H9 (cell line): ENCODE measurements around the gene SALL3. TPM values are rescaled to one million over a fixed set of nuclear protein-coding genes. Genes with fewer than 3 reads are reported as not detected.

Source experiments
- DNase-seq: peaks from one replicate; pipeline ENCODE4 v3.0.0-alpha.2; 2017
- H2AFZ ChIP-seq: one replicate; pipeline ENCODE4 v1.6.1; 2013; ENCODE audit warnings: mild to moderate bottlenecking, low read length, control low read depth, moderate library complexity
- H2AK5ac ChIP-seq: 2 replicates; pipeline ENCODE4 v1.6.1; 2013; ENCODE audit warnings: low read length, control low read depth, mixed read lengths; ENCODE audit not compliant: insufficient read length
- H2BK120ac ChIP-seq: one replicate; pipeline ENCODE4 v1.6.1; 2013; ENCODE audit warnings: low read depth, mild to moderate bottlenecking, low read length, control low read depth, inconsistent platforms; ENCODE audit not compliant: poor library complexity, severe bottlenecking
- H2BK12ac ChIP-seq: 2 replicates; pipeline ENCODE4 v1.6.1; 2013; ENCODE audit warnings: low read length, control low read depth, mixed read lengths, low read depth; ENCODE audit not compliant: insufficient read length
- H2BK15ac ChIP-seq: 2 replicates; pipeline ENCODE4 v1.6.1; 2013; ENCODE audit warnings: low read depth, low read length, control low read depth
- H2BK20ac ChIP-seq: one replicate; pipeline ENCODE4 v1.6.1; 2013; ENCODE audit warnings: low read depth, mild to moderate bottlenecking, low read length, control low read depth, inconsistent platforms; ENCODE audit not compliant: poor library complexity, severe bottlenecking
- H2BK5ac ChIP-seq: 2 replicates; pipeline ENCODE4 v1.6.1; 2013; ENCODE audit warnings: low read length, control low read depth, mixed read lengths; ENCODE audit not compliant: insufficient read length
- H3K14ac ChIP-seq: 2 replicates; pipeline ENCODE4 v1.6.1; 2013; ENCODE audit warnings: low read length, control low read depth; ENCODE audit not compliant: insufficient read depth
- H3K18ac ChIP-seq: 2 replicates; pipeline ENCODE4 v1.6.1; 2013; ENCODE audit warnings: low read depth, mild to moderate bottlenecking, mixed read lengths, low read length, control low read depth; ENCODE audit not compliant: insufficient read length
- H3K23ac ChIP-seq: 2 replicates; pipeline ENCODE4 v1.6.1; 2013; ENCODE audit warnings: low read length, control low read depth, mixed read lengths, low read depth; ENCODE audit not compliant: insufficient read length
- H3K23me2 ChIP-seq: 2 replicates; pipeline ENCODE4 v1.6.1; 2013; ENCODE audit warnings: low read depth, mild to moderate bottlenecking, mixed read lengths, low read length, control low read depth; ENCODE audit not compliant: insufficient read length, poor library complexity, severe bottlenecking
- H3K27ac ChIP-seq: 2 replicates; pipeline ENCODE4 v1.5.1; 2013; ENCODE audit warnings: low read length, control low read depth, mixed read lengths, low read depth; ENCODE audit not compliant: insufficient read length
- H3K27me3 ChIP-seq: 2 replicates; pipeline ENCODE4 v1.6.1; 2013; ENCODE audit warnings: low read length, control low read depth, inconsistent platforms; ENCODE audit not compliant: insufficient read depth
- H3K4ac ChIP-seq: 2 replicates; pipeline ENCODE4 v1.6.1; 2013; ENCODE audit warnings: low read depth, mild to moderate bottlenecking, control low read depth, inconsistent platforms, low read length, moderate library complexity
- H3K4me1 ChIP-seq: 2 replicates; pipeline ENCODE4 v1.6.1; 2013; ENCODE audit warnings: low read length, control low read depth, inconsistent platforms; ENCODE audit not compliant: insufficient read depth
- H3K4me2 ChIP-seq: 2 replicates; pipeline ENCODE4 v1.6.1; 2013; ENCODE audit warnings: low read length, control low read depth, mixed read lengths; ENCODE audit not compliant: insufficient read length, insufficient read depth
- H3K56ac ChIP-seq: 2 replicates; pipeline ENCODE4 v1.6.1; 2013; ENCODE audit warnings: low read depth, mild to moderate bottlenecking, mixed read lengths, low read length, control low read depth; ENCODE audit not compliant: insufficient read length
- H3K79me1 ChIP-seq: 2 replicates; pipeline ENCODE4 v1.6.1; 2013; ENCODE audit warnings: low read depth, mild to moderate bottlenecking, moderate library complexity, low read length, control low read depth, inconsistent platforms; ENCODE audit not compliant: insufficient read depth, poor library complexity, severe bottlenecking
- H3K79me2 ChIP-seq: 2 replicates; pipeline ENCODE4 v1.6.1; 2013; ENCODE audit warnings: low read length, control low read depth, inconsistent platforms; ENCODE audit not compliant: insufficient read depth
- H3K9ac ChIP-seq: 2 replicates; pipeline ENCODE4 v1.6.1; 2013; ENCODE audit warnings: low read length, control low read depth, mixed read lengths; ENCODE audit not compliant: insufficient read length; ENCODE audit errors: extremely low read depth
- H3K9me3 ChIP-seq: one replicate; pipeline ENCODE4 v1.6.1; 2013; ENCODE audit warnings: low read depth, low read length, inconsistent platforms; ENCODE audit not compliant: control insufficient read depth
- H3T11ph ChIP-seq: one replicate; pipeline ENCODE4 v1.6.1; 2013; ENCODE audit warnings: mild to moderate bottlenecking, low read length, control low read depth, inconsistent platforms
- H4K20me1 ChIP-seq: one replicate; pipeline ENCODE4 v1.6.1; 2013; ENCODE audit not compliant: control insufficient read depth, insufficient read length, insufficient read depth
- H4K5ac ChIP-seq: 2 replicates; pipeline ENCODE4 v1.6.1; 2013; ENCODE audit warnings: low read depth, mild to moderate bottlenecking, mixed read lengths, low read length, control low read depth; ENCODE audit not compliant: insufficient read length
- H4K8ac ChIP-seq: replicated peaks from 2 replicates; pipeline ENCODE4 v1.6.1; 2013; ENCODE audit warnings: low read length, control low read depth, mixed read lengths, low read depth; ENCODE audit not compliant: insufficient read length
- H4K91ac ChIP-seq: 2 replicates; pipeline ENCODE4 v1.6.1; 2013; ENCODE audit warnings: low read depth, mild to moderate bottlenecking, moderate library complexity, mixed read lengths, low read length, control low read depth; ENCODE audit not compliant: insufficient read length
- H3K27ac Mint-ChIP-seq, 3 experiments: 2 replicates in 2 of 3; 3 replicates in 1 of 3; pipeline ENCODE4 v1.8.0; 2020 to 2021; ENCODE audit warnings: mixed read lengths in 3 of 3, mild to moderate bottlenecking in 1 of 3, moderate library complexity in 1 of 3
- H3K27me3 Mint-ChIP-seq: 2 replicates; pipeline ENCODE4 v1.8.0; 2021; ENCODE audit warnings: low read depth, mild to moderate bottlenecking, moderate library complexity, mixed read lengths
- H3K36me3 Mint-ChIP-seq, 3 experiments: 2 replicates in 2 of 3; 3 replicates in 1 of 3; pipeline ENCODE4 v1.8.0; 2020 to 2021; ENCODE audit warnings: low read depth in 3 of 3, mixed read lengths in 3 of 3; ENCODE audit not compliant: insufficient read depth in 1 of 3
- H3K4me1 Mint-ChIP-seq, 2 experiments: 2 replicates each; pipeline ENCODE4 v1.8.0; 2020; ENCODE audit warnings: mixed read lengths in 2 of 2
- H3K4me3 Mint-ChIP-seq, 2 experiments: 2 replicates in 1 of 2; 3 replicates in 1 of 2; pipeline ENCODE4 v1.8.0; 2020 to 2021; ENCODE audit warnings: mild to moderate bottlenecking in 2 of 2, mixed read lengths in 2 of 2, moderate library complexity in 1 of 2
- H3K9me3 Mint-ChIP-seq, 2 experiments: 2 replicates in 1 of 2; 3 replicates in 1 of 2; pipeline ENCODE4 v1.8.0; 2020; ENCODE audit warnings: mild to moderate bottlenecking in 2 of 2, mixed read lengths in 2 of 2, moderate library complexity in 1 of 2
- CTCF ChIP-seq: fragments of 200-600 bp; sonication (generic); conservative IDR thresholded peaks from 3 replicates; pipeline ENCODE4 v1.8.0; 2021; ENCODE audit warnings: antibody characterized with exemption, mild to moderate bottlenecking
- WGBS: extraction: QIAGEN DNeasy Blood & Tissue Kit; methylation state at CpG from one replicate; pipeline ENCODE4 v1.1.7; 2013; ENCODE audit warnings: missing lambda C conversion rate, low lambda C conversion rate, mixed read lengths; ENCODE audit not compliant: insufficient read length; ENCODE audit errors: extremely low coverage; 5-methylcytosine and 5-hydroxymethylcytosine counted together
- total RNA-seq: library from RNA; stranded (reverse); gene quantifications from 2 replicates; pipeline ENCODE4 v1.2.1, GENCODE V29; 2021

The SALL3 gene
- total RNA-seq, 1 experiment from 2014 or later: 52.4 TPM

GRCh38 chr18:78937166-78937565 is 42.5 kb upstream of the SALL3 start:
- no peak overlapping the region for H4K5ac ChIP-seq
- no peak overlapping the region for H2AFZ ChIP-seq
- no peaks in the 10 kb centered on the region for H3K4me1 ChIP-seq
- no peak overlapping the region for H3K9ac ChIP-seq
- no peaks in the 10 kb centered on the region for H3K9me3 ChIP-seq
- no peaks in the 10 kb centered on the region for H3K79me2 ChIP-seq
- H3K4ac ChIP-seq: no peak overlapping the region
- no peak overlapping the region for H3T11ph ChIP-seq
- no peak overlapping the region for H3K18ac ChIP-seq
- no peaks in the 10 kb centered on the region for H4K20me1 ChIP-seq
- no peak for DNase-seq
- H3K27me3 ChIP-seq: no peaks in the 10 kb centered on the region
- no peak overlapping the region for H2BK12ac ChIP-seq
- no CpG with 5 or more reads among the region's 4 CpGs for WGBS
- H3K23me2 ChIP-seq: no peaks in the 10 kb centered on the region
- H3K14ac ChIP-seq: no peak overlapping the region
- no peak overlapping the region for H2BK120ac ChIP-seq
- peaks cover 0 to 3% of the 10 kb centered on the region in 2 experiments; a peak in 2 of 5 replicates for H3K9me3 Mint-ChIP-seq
- no peak overlapping the region for H4K8ac ChIP-seq
- H2BK20ac ChIP-seq: no peak overlapping the region
- H3K23ac ChIP-seq: no peak overlapping the region
- H3K4me3 Mint-ChIP-seq: no peak overlapping the region
- H3K27me3 Mint-ChIP-seq: 0 out of 2 replicates have a peak, but pooled peaks cover 4% of the 10 kb centered on the region
- no peaks in the 10 kb centered on the region for H3K79me1 ChIP-seq
- H2BK5ac ChIP-seq: no peak overlapping the region
- no peak overlapping the region for H2AK5ac ChIP-seq
- no peak overlapping the region for H2BK15ac ChIP-seq
- peaks cover 6 to 8% of the 10 kb centered on the region in 2 experiments for H3K4me1 Mint-ChIP-seq
- H4K91ac ChIP-seq: no peak overlapping the region
- H3K36me3 Mint-ChIP-seq: no peaks in the 10 kb centered on the region
- no peak overlapping the region for H3K27ac Mint-ChIP-seq
- no peak overlapping the region for H3K4me2 ChIP-seq
- no peak overlapping the region for H3K56ac ChIP-seq
- no peak overlapping the region for H3K27ac ChIP-seq
- TF ChIP-seq CTCF: no peak
